ENCODE data around the gene PPP1R15A.
A peak's percentile ranks its signal among the peaks of the same experiment; 100 is the strongest.

DNA sequence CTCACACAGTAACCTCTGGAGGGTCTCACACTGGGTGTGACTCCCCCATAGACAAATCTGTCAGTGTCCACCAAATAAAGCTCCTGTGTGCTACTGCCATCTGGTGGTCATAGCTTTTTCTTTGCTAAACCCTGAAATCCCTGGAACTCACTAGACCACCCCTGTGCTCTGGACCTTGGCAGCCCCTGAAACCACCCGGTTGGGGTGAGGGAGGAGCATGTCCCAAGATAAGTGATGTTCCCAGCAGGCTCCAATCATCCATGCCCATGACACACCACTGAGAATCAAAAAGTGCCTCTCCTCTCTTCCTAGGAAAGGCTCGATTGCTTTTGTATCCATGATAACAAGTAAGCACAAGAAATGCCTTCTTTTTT lies 29.4 kb upstream of the PPP1R15A start:
- no peak for TF ChIP-seq POLR2AphosphoS5 (IDR thresholded peaks at IDR 0.05)
- no peak for TF ChIP-seq POLR2A (IDR thresholded peaks at IDR 0.05)
- TF ChIP-seq, protein P1, sequence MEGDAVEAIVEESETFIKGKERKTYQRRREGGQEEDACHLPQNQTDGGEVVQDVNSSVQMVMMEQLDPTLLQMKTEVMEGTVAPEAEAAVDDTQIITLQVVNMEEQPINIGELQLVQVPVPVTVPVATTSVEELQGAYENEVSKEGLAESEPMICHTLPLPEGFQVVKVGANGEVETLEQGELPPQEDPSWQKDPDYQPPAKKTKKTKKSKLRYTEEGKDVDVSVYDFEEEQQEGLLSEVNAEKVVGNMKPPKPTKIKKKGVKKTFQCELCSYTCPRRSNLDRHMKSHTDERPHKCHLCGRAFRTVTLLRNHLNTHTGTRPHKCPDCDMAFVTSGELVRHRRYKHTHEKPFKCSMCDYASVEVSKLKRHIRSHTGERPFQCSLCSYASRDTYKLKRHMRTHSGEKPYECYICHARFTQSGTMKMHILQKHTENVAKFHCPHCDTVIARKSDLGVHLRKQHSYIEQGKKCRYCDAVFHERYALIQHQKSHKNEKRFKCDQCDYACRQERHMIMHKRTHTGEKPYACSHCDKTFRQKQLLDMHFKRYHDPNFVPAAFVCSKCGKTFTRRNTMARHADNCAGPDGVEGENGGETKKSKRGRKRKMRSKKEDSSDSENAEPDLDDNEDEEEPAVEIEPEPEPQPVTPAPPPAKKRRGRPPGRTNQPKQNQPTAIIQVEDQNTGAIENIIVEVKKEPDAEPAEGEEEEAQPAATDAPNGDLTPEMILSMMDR (IDR thresholded peaks at IDR 0.05 in 8 of 11, conservative IDR thresholded peaks at IDR 0.05 in 3 of 11): peak; percentile 42 to 81 (median 68)
